ENCODE data around the gene MBNL1.

- TF ChIP-seq CTCF (optimal IDR thresholded peaks at IDR 0.05 in 1 of 3, IDR thresholded peaks at IDR 0.05 in 1 of 3, conservative IDR thresholded peaks at IDR 0.05 in 1 of 3; ENCODE audit: extremely low read depth in 1 of 3, insufficient read depth in 2 of 3, low read length in 3 of 3) (no peak), EZH2 (IDR thresholded peaks at IDR 0.05; ENCODE audit: low read length) (no peak)
Measured at GRCh38 chr3:152364237-152364636, 95.5 kb downstream of the MBNL1 start.
